ENCODE results near the gene SLC25A21. TPM values are rescaled to one million over a fixed set of nuclear protein-coding genes. Genes with fewer than 3 reads are reported as not detected.

Gene SLC25A21
- total and polyA plus RNA-seq, 2 experiments from 2014 or later, result 10.6 to 12.1 TPM

DNA sequence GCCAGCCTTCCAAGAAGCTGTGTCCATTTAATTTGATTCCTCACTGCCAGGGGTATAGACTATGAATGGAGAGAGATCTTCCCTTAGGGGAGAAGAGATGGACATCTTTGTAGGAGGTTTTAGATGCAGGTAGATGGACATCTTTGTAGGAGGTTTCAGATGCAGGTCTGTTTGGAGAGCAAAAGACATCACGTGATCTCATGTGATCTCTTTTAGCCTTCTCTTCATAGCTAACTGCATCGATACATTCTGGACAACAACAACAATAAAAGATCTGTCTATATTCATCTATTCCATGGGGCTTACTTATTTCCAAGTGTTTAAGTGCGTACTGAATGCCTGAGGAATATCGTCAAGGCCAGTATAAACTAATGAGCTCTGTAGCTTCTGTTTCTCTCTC, 347.6 kb downstream of the SLC25A21 start:
- TF ChIP-seq JUNB (IDR thresholded peaks at IDR 0.05; ENCODE audit: unreplicated experiment), result no peak
- TF ChIP-seq, protein P1, sequence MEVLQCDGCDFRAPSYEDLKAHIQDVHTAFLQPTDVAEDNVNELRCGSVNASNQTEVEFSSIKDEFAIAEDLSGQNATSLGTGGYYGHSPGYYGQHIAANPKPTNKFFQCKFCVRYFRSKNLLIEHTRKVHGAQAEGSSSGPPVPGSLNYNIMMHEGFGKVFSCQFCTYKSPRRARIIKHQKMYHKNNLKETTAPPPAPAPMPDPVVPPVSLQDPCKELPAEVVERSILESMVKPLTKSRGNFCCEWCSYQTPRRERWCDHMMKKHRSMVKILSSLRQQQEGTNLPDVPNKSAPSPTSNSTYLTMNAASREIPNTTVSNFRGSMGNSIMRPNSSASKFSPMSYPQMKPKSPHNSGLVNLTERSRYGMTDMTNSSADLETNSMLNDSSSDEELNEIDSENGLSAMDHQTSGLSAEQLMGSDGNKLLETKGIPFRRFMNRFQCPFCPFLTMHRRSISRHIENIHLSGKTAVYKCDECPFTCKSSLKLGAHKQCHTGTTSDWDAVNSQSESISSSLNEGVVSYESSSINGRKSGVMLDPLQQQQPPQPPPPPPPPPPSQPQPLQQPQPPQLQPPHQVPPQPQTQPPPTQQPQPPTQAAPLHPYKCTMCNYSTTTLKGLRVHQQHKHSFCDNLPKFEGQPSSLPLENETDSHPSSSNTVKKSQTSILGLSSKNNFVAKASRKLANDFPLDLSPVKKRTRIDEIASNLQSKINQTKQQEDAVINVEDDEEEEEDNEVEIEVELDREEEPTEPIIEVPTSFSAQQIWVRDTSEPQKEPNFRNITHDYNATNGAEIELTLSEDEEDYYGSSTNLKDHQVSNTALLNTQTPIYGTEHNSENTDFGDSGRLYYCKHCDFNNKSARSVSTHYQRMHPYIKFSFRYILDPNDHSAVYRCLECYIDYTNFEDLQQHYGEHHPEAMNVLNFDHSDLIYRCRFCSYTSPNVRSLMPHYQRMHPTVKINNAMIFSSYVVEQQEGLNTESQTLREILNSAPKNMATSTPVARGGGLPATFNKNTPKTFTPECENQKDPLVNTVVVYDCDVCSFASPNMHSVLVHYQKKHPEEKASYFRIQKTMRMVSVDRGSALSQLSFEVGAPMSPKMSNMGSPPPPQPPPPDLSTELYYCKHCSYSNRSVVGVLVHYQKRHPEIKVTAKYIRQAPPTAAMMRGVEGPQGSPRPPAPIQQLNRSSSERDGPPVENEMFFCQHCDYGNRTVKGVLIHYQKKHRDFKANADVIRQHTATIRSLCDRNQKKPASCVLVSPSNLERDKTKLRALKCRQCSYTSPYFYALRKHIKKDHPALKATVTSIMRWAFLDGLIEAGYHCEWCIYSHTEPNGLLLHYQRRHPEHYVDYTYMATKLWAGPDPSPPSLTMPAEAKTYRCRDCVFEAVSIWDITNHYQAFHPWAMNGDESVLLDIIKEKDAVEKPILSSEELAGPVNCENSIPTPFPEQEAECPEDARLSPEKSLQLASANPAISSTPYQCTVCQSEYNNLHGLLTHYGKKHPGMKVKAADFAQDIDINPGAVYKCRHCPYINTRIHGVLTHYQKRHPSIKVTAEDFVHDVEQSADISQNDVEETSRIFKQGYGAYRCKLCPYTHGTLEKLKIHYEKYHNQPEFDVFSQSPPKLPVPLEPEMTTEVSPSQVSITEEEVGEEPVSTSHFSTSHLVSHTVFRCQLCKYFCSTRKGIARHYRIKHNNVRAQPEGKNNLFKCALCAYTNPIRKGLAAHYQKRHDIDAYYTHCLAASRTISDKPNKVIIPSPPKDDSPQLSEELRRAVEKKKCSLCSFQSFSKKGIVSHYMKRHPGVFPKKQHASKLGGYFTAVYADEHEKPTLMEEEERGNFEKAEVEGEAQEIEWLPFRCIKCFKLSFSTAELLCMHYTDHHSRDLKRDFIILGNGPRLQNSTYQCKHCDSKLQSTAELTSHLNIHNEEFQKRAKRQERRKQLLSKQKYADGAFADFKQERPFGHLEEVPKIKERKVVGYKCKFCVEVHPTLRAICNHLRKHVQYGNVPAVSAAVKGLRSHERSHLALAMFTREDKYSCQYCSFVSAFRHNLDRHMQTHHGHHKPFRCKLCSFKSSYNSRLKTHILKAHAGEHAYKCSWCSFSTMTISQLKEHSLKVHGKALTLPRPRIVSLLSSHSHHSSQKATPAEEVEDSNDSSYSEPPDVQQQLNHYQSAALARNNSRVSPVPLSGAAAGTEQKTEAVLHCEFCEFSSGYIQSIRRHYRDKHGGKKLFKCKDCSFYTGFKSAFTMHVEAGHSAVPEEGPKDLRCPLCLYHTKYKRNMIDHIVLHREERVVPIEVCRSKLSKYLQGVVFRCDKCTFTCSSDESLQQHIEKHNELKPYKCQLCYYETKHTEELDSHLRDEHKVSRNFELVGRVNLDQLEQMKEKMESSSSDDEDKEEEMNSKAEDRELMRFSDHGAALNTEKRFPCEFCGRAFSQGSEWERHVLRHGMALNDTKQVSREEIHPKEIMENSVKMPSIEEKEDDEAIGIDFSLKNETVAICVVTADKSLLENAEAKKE (CRISPR knock-in tag; IDR thresholded peaks at IDR 0.05), result no peak
- TF ChIP-seq, protein P2, sequence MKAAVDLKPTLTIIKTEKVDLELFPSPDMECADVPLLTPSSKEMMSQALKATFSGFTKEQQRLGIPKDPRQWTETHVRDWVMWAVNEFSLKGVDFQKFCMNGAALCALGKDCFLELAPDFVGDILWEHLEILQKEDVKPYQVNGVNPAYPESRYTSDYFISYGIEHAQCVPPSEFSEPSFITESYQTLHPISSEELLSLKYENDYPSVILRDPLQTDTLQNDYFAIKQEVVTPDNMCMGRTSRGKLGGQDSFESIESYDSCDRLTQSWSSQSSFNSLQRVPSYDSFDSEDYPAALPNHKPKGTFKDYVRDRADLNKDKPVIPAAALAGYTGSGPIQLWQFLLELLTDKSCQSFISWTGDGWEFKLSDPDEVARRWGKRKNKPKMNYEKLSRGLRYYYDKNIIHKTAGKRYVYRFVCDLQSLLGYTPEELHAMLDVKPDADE (IDR thresholded peaks at IDR 0.05), result no peak
- no peak for TF ChIP-seq ZNF331 (CRISPR knock-in tag; IDR thresholded peaks at IDR 0.05; ENCODE audit: low read depth)
- TF ChIP-seq EZH2 (IDR thresholded peaks at IDR 0.05; ENCODE audit: low read depth, unreplicated experiment), result no peak
- TF ChIP-seq, protein P3, sequence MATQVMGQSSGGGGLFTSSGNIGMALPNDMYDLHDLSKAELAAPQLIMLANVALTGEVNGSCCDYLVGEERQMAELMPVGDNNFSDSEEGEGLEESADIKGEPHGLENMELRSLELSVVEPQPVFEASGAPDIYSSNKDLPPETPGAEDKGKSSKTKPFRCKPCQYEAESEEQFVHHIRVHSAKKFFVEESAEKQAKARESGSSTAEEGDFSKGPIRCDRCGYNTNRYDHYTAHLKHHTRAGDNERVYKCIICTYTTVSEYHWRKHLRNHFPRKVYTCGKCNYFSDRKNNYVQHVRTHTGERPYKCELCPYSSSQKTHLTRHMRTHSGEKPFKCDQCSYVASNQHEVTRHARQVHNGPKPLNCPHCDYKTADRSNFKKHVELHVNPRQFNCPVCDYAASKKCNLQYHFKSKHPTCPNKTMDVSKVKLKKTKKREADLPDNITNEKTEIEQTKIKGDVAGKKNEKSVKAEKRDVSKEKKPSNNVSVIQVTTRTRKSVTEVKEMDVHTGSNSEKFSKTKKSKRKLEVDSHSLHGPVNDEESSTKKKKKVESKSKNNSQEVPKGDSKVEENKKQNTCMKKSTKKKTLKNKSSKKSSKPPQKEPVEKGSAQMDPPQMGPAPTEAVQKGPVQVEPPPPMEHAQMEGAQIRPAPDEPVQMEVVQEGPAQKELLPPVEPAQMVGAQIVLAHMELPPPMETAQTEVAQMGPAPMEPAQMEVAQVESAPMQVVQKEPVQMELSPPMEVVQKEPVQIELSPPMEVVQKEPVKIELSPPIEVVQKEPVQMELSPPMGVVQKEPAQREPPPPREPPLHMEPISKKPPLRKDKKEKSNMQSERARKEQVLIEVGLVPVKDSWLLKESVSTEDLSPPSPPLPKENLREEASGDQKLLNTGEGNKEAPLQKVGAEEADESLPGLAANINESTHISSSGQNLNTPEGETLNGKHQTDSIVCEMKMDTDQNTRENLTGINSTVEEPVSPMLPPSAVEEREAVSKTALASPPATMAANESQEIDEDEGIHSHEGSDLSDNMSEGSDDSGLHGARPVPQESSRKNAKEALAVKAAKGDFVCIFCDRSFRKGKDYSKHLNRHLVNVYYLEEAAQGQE (IDR thresholded peaks at IDR 0.05; ENCODE audit: unreplicated experiment), result no peak
- TF ChIP-seq, protein P4, sequence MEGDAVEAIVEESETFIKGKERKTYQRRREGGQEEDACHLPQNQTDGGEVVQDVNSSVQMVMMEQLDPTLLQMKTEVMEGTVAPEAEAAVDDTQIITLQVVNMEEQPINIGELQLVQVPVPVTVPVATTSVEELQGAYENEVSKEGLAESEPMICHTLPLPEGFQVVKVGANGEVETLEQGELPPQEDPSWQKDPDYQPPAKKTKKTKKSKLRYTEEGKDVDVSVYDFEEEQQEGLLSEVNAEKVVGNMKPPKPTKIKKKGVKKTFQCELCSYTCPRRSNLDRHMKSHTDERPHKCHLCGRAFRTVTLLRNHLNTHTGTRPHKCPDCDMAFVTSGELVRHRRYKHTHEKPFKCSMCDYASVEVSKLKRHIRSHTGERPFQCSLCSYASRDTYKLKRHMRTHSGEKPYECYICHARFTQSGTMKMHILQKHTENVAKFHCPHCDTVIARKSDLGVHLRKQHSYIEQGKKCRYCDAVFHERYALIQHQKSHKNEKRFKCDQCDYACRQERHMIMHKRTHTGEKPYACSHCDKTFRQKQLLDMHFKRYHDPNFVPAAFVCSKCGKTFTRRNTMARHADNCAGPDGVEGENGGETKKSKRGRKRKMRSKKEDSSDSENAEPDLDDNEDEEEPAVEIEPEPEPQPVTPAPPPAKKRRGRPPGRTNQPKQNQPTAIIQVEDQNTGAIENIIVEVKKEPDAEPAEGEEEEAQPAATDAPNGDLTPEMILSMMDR (conservative IDR thresholded peaks at IDR 0.05; ENCODE audit: low read depth in 2 of 2), result no peak
- TF ChIP-seq STAT1 (IDR thresholded peaks at IDR 0.05; ENCODE audit: unreplicated experiment), result no peak
- TF ChIP-seq EZH2phosphoT487 (IDR thresholded peaks at IDR 0.05; ENCODE audit: unreplicated experiment), result no peak
- no peak for TF ChIP-seq POLR2AphosphoS5 (IDR thresholded peaks at IDR 0.05; ENCODE audit: low read depth)
- no peak for TF ChIP-seq NANOG (IDR thresholded peaks at IDR 0.05; ENCODE audit: borderline replicate concordance)
- TF ChIP-seq CREB1 (CRISPR knock-in tag; IDR thresholded peaks at IDR 0.05; ENCODE audit: low read depth), result no peak
- no peak for TF ChIP-seq ZNF114 (CRISPR knock-in tag; IDR thresholded peaks at IDR 0.05)
- Histone ChIP-seq H3K79me2 (replicated peaks; ENCODE audit: insufficient read depth) (no peaks in the 10 kb centered on the region), H2AFZ (no peak overlapping the region), H3K27me3 (ENCODE audit: insufficient read depth) (no peaks in the 10 kb centered on the region), H3K4me3 (no peak overlapping the region), H3F3A (replicated peaks; ENCODE audit: low read depth) (no peaks in the 10 kb centered on the region), H3K4me1 (ENCODE audit: insufficient read depth) (peaks cover 13% of the 10 kb centered on the region), H3K9me2 (ENCODE audit: insufficient read depth) (peaks cover 10% of the 10 kb centered on the region; the same call in 1 of the 2 replicates), H3K36me3 (ENCODE audit: insufficient read depth) (no peaks in the 10 kb centered on the region), H3K4me2 (no peak overlapping the region), H4K20me1 (replicated peaks; ENCODE audit: insufficient read depth) (no peaks in the 10 kb centered on the region), H3K27ac (ENCODE audit: low read depth) (no peak overlapping the region)
- Mint-ChIP-seq H3K36me3 (ENCODE audit: low read depth) (no peaks in the 10 kb centered on the region), H3K4me3 (no peak overlapping the region), H3K4me1 (peaks cover 25% of the 10 kb centered on the region), H3K27me3 (ENCODE audit: insufficient read depth, low read depth, poor library complexity) (peaks cover 8% of the 10 kb centered on the region), H3K27ac (no peak overlapping the region), H3K9me3 (no peaks in the 10 kb centered on the region)
- DNase-seq (ENCODE audit: low spot score), result no peak
- ATAC-seq, result no peak

All from GM23338 (cell line).